LNCaP clone FGC (cell line): Measurements from ENCODE around the gene SIKE1.

ENCODE experiments used
- DNase-seq: peaks from one replicate; pipeline ENCODE4 v3.0.0-alpha.2; 2011; ENCODE audit warnings: low read depth
- H3K4me3 ChIP-seq: 2 replicates; pipeline ENCODE4 v1.5.1; 2011; ENCODE audit warnings: mild to moderate bottlenecking, low read depth, low read length, control low read depth
- CTCF ChIP-seq: IDR thresholded peaks from 2 replicates; pipeline ENCODE4 v1.5.1; 2012; ENCODE audit warnings: mild to moderate bottlenecking; ENCODE audit not compliant: control insufficient read depth, insufficient read depth; ENCODE audit errors: extremely low read depth

Gene SIKE1

GRCh38 chr1:114737314-114737849 lies 43.1 kb downstream of the SIKE1 start:
- no peak overlapping the region for H3K4me3 ChIP-seq
- no peak for DNase-seq
- no peak for TF ChIP-seq CTCF

- DNase-seq: no peak
- TF ChIP-seq CTCF: no peak
- H3K4me3 ChIP-seq: no peak overlapping the region
Measured at GRCh38 chr1:114735479-114735878, 45.0 kb downstream of the SIKE1 start.

- TF ChIP-seq CTCF: no peak
- DNase-seq: no peak
- H3K4me3 ChIP-seq: no peak overlapping the region
Measured at GRCh38 chr1:114729782-114730181, 50.7 kb downstream of the SIKE1 start.

- DNase-seq: no peak
- H3K4me3 ChIP-seq: no peak overlapping the region
- TF ChIP-seq CTCF: no peak
Measured at GRCh38 chr1:114728553-114728952, 51.9 kb downstream of the SIKE1 start.

- DNase-seq: no peak
- no peak overlapping the region for H3K4me3 ChIP-seq
- no peak for TF ChIP-seq CTCF
Measured at GRCh38 chr1:114725230-114725629, 55.3 kb downstream of the SIKE1 start.

GRCh38 chr1:114723915-114724314 lies 56.6 kb downstream of the SIKE1 start:
- no peak for DNase-seq
- H3K4me3 ChIP-seq: no peak overlapping the region
- no peak for TF ChIP-seq CTCF

- no peak for TF ChIP-seq CTCF
- DNase-seq: no peak
- no peak overlapping the region for H3K4me3 ChIP-seq
Measured at GRCh38 chr1:114723457-114723856, 57.0 kb downstream of the SIKE1 start.
